AG04450 (cell line): ENCODE data around the gene ATXN10. TPM values are rescaled to one million over a fixed set of nuclear protein-coding genes. Genes with fewer than 3 reads are reported as not detected.

Experiments
- CTCF ChIA-PET: fragments of 300-600, 350-600 bp; formaldehyde crosslinking; extraction: SDS; loops from one replicate; lab custom pipeline; 2022; ENCODE audit warnings: antibody characterized with exemption, inconsistent platforms; lab: Charles Lee
- POLR2A ChIA-PET: fragments of 350-600 bp; formaldehyde crosslinking; extraction: SDS; loops from one replicate; lab custom pipeline; 2021; ENCODE audit warnings: antibody characterized with exemption, inconsistent platforms; lab: Yijun Ruan, JAX
- DNase-seq: peaks from one replicate; pipeline ENCODE4 v3.0.0-alpha.2; 2011; ENCODE audit warnings: low read depth, low spot score
- H3K27ac ChIP-seq: one replicate; pipeline ENCODE4 v1.5.1; 2012; ENCODE audit warnings: low read depth, low read length, control low read depth
- H3K27me3 ChIP-seq: one replicate; pipeline ENCODE4 v1.6.0; 2012; ENCODE audit warnings: low read length; ENCODE audit not compliant: control insufficient read depth, insufficient read depth
- H3K4me3 ChIP-seq: 2 replicates; pipeline ENCODE4 v1.5.1; 2011; ENCODE audit warnings: mild to moderate bottlenecking, low read depth, low read length, control low read depth
- H3K9me3 ChIP-seq: 2 replicates; pipeline ENCODE4 v1.5.1; 2012; ENCODE audit warnings: low read length; ENCODE audit not compliant: control insufficient read depth, insufficient read depth
- CTCF ChIP-seq: IDR thresholded peaks from 2 replicates; pipeline ENCODE4 v1.5.1; 2011; ENCODE audit warnings: low read depth, low read length, control low read depth, inconsistent platforms
- polyA plus RNA-seq: library from polyadenylated mRNA; depleted of rRNA; stranded (reverse); fragments of >200 nt; gene quantifications from 2 replicates; pipeline ENCODE4 v1.2.3, GENCODE V29; 2011

Gene ATXN10
- polyA plus RNA-seq, 1 experiment, result 521 TPM

DNA sequence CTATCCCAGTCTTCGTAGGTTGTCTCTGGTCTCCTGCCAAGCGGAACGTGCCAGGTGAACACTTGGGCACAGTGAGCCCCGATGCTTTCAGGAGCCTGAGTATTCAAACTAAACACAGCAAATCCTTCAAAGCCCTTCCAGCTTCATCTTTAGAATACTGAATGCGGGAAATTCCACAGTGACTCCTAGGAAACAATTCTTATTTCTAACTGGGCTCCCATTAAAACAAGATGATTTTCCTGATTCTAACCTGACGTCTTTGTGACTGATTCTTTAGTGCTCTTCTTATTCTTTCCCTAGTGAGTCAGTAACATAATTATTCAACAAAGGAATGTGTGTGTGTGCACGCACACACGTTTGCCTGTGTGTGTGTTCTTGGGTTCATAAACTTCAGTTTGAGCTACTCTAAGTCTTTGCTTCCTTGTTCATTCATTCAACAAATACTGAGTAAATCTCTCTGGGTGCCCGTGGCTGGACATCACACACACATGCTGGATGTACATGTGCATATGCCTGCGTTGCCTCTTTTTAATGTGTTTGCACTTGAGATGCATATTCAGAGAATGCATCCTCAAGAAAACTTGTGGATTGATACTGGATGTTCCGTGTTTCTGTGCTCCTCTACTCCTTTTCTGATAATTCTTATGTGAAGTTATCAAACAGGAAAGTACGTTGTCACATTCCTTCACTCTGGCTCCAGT lies 170.8 kb downstream of the ATXN10 start:
- H3K9me3 ChIP-seq, result no peaks in the 10 kb centered on the region
- POLR2A ChIA-PET, result no interaction called here
- no peaks in the 10 kb centered on the region for H3K27me3 ChIP-seq
- no peak for TF ChIP-seq CTCF
- peak; percentile 15 for DNase-seq
- H3K4me3 ChIP-seq, result no peak overlapping the region
- H3K27ac ChIP-seq, result no peak overlapping the region
- CTCF ChIA-PET, result interaction anchor here (0.9 to 3.5 kb wide), 2 partner anchors 21 to 22 kb away, joined by 3 to 18 read pairs; no protein-coding TSS in a partner anchor

- ChIA-PET CTCF (interaction anchor here (3.5 kb wide), 1 partner anchor 21 kb away, joined by 18 read pairs; no protein-coding TSS in a partner anchor), POLR2A (no interaction called here)
- no peak for DNase-seq
- Histone ChIP-seq H3K27me3 (no peaks in the 10 kb centered on the region), H3K27ac (no peak overlapping the region), H3K4me3 (no peak overlapping the region), H3K9me3 (no peaks in the 10 kb centered on the region)
- TF ChIP-seq CTCF, result no peak
Observed at GRCh38 chr22:45843031-45843430, 171.4 kb downstream of the ATXN10 start.

- TF ChIP-seq CTCF, result no peak
- no peak overlapping the region for H3K27ac ChIP-seq
- POLR2A ChIA-PET, result no interaction called here
- CTCF ChIA-PET, result interaction anchor here (1.0 to 3.5 kb wide), 2 partner anchors 20 to 134 kb away, joined by 3 to 18 read pairs; no protein-coding TSS in a partner anchor
- H3K27me3 ChIP-seq, result no peaks in the 10 kb centered on the region
- H3K4me3 ChIP-seq, result no peak overlapping the region
- DNase-seq, result no peak
- no peaks in the 10 kb centered on the region for H3K9me3 ChIP-seq
Observed at GRCh38 chr22:45843986-45844385, 172.4 kb downstream of the ATXN10 start.

DNA sequence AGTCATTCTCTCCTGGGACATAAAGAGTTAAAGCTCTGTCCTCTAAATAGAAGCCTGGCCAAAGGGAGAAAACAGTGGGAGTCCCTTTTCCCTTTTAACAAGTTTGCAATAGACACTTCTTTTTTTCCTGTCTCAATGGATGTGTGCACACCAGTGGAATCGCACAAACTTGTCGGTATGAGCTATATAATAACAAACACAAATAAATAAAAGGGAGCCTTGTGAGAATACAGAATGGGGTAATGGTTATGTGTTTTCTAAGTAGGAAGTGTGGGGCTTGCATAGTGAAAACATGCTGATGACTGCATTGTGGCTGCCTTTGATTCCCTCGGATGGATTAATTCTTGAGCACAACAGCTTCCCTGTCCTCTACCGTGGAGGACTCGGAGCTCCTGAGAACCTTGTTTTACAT lies 173.4 kb downstream of the ATXN10 start:
- POLR2A ChIA-PET, result no interaction called here
- DNase-seq, result no peak

More for the DNA sequence above, 173.4 kb downstream of the ATXN10 start:
- H3K27ac ChIP-seq, result no peak overlapping the region
- TF ChIP-seq CTCF, result no peak
- no peaks in the 10 kb centered on the region for H3K27me3 ChIP-seq
- CTCF ChIA-PET, result interaction anchor here (1.0 to 3.5 kb wide), 2 partner anchors 19 to 133 kb away, joined by 3 to 18 read pairs; no protein-coding TSS in a partner anchor
- H3K4me3 ChIP-seq, result no peak overlapping the region
- H3K9me3 ChIP-seq, result no peaks in the 10 kb centered on the region
